Tibial nerve (tissue), 4 donors: Measurements from ENCODE around the gene CUL1. TPM values are rescaled to one million over a fixed set of nuclear protein-coding genes. Genes with fewer than 3 reads are reported as not detected.

Source experiments
- DNase-seq, 2 donors: peaks; one replicate each; pipeline ENCODE4 v3.0.0-alpha.2; 2019; ENCODE audit warnings: low spot score in 2 of 2
- H3K27ac ChIP-seq, 4 donors: fragments of 200-600 bp; sonication (generic) in 3 of 4; one replicate each; pipeline ENCODE4 v1.5.1; 2017 to 2019; ENCODE audit warnings: mild to moderate bottlenecking in 1 of 4
- H3K27me3 ChIP-seq, 2 donors: fragments of 200-600 bp; sonication (generic) in 1 of 2; one replicate each; pipeline versions ENCODE4 v1.5.1 to v1.6.0; 2017 to 2019
- H3K36me3 ChIP-seq, 3 donors: fragments of 200-600 bp; sonication (generic); one replicate each; pipeline ENCODE4 v1.5.1; 2018 to 2019
- H3K4me1 ChIP-seq, 4 donors: fragments of 200-600 bp; sonication (generic) in 3 of 4; one replicate each; pipeline ENCODE4 v1.5.1; 2017 to 2019
- H3K4me3 ChIP-seq, 4 donors: fragments of 200-600 bp; sonication (generic) in 3 of 4; one replicate each; pipeline ENCODE4 v1.5.1; 2017 to 2019; ENCODE audit warnings: mild to moderate bottlenecking in 1 of 4, moderate library complexity in 1 of 4
- H3K9me3 ChIP-seq, 4 donors: fragments of 200-600 bp; sonication (generic) in 3 of 4; one replicate each; pipeline ENCODE4 v1.5.1; 2017 to 2019
- CTCF ChIP-seq, 5 experiments: fragments of 200-600 bp in 3 of 5; fragments of 450-650 bp in 2 of 5; sonication (generic) in 3 of 5; IDR thresholded peaks; one replicate each; pipeline ENCODE4 v1.5.1; 2016 to 2019; ENCODE audit warnings: antibody characterized with exemption in 5 of 5, mild to moderate bottlenecking in 3 of 5, moderate library complexity in 2 of 5
- EP300 ChIP-seq, 2 donors: sonication (generic); formaldehyde crosslinking; IDR thresholded peaks; one replicate each; pipeline ENCODE4 v1.6.1; 2017; ENCODE audit warnings: antibody characterized with exemption in 2 of 2, mild to moderate bottlenecking in 1 of 2
- POLR2A ChIP-seq, 2 donors: fragments of 450-650 bp; IDR thresholded peaks; one replicate each; pipeline ENCODE4 v1.6.1; 2017; ENCODE audit warnings: antibody characterized with exemption in 2 of 2, mild to moderate bottlenecking in 2 of 2, moderate library complexity in 2 of 2
- WGBS, 2 donors: methylation state at CpG; one replicate each; pipeline ENCODE4 v1.1.5; 2018; 5-methylcytosine and 5-hydroxymethylcytosine counted together
- total RNA-seq, 4 donors: library from RNA; depleted of rRNA; stranded (reverse); fragments of >200 nt; gene quantifications; one replicate each; pipeline ENCODE4 v1.1.0, GENCODE V29; 2016

The CUL1 gene
- total RNA-seq, 4 donors from 2014 or later = 37.1 to 45.9 (median 41.8) TPM

GRCh38 chr7:148720472-148720871 is 21.8 kb downstream of the CUL1 start:
- TF ChIP-seq EP300 (IDR thresholded peaks at IDR 0.05) (no peak), POLR2A (IDR thresholded peaks at IDR 0.05) (no peak), CTCF (IDR thresholded peaks at IDR 0.05) (no peak)
- no peak for DNase-seq
- H3K4me1 ChIP-seq = peaks cover 0 to 66% (median 21%) of the 10 kb centered on the region in 4 donors
- no peak overlapping the region for H3K4me3 ChIP-seq
- no peaks in the 10 kb centered on the region for H3K9me3 ChIP-seq
- 78 to 80% methylated on average over 5 of the region's 5 CpGs for WGBS, 2 donors
- H3K27ac ChIP-seq = no peak overlapping the region
- H3K36me3 ChIP-seq = no peaks in the 10 kb centered on the region
- H3K27me3 ChIP-seq = no peaks in the 10 kb centered on the region

- H3K27me3 ChIP-seq = no peaks in the 10 kb centered on the region
- H3K27ac ChIP-seq = no peak overlapping the region
- no peaks in the 10 kb centered on the region for H3K9me3 ChIP-seq
- peaks cover 0 to 73% (median 23%) of the 10 kb centered on the region in 4 donors for H3K4me1 ChIP-seq
- TF ChIP-seq POLR2A (IDR thresholded peaks at IDR 0.05) (no peak), CTCF (IDR thresholded peaks at IDR 0.05) (no peak), EP300 (IDR thresholded peaks at IDR 0.05) (no peak)
- 83 to 88% methylated on average over 3 of the region's 3 CpGs for WGBS, 2 donors
- no peaks in the 10 kb centered on the region for H3K36me3 ChIP-seq
- DNase-seq = no peak
- H3K4me3 ChIP-seq = no peak overlapping the region
Measured at GRCh38 chr7:148721390-148721789, 22.7 kb downstream of the CUL1 start.

GRCh38 chr7:148722340-148723165 is 23.9 kb downstream of the CUL1 start:
- Histone ChIP-seq H3K27ac (no peak overlapping the region), H3K27me3 (no peaks in the 10 kb centered on the region), H3K36me3 (no peaks in the 10 kb centered on the region), H3K4me1 (peaks cover 0 to 80% (median 23%) of the 10 kb centered on the region in 4 donors), H3K4me3 (no peak overlapping the region), H3K9me3 (no peaks in the 10 kb centered on the region)
- WGBS, 2 donors = 77 to 79% methylated on average over 8 of the region's 8 CpGs
- no peak for DNase-seq
- no peak for TF ChIP-seq CTCF (IDR thresholded peaks at IDR 0.05)

- H3K4me3 ChIP-seq = no peak overlapping the region
- WGBS, 2 donors = 88 to 91% methylated on average over 2 of the region's 2 CpGs
- H3K9me3 ChIP-seq = no peaks in the 10 kb centered on the region
- TF ChIP-seq CTCF (IDR thresholded peaks at IDR 0.05) (no peak), EP300 (IDR thresholded peaks at IDR 0.05) (no peak), POLR2A (IDR thresholded peaks at IDR 0.05) (no peak)
- no peak overlapping the region for H3K27ac ChIP-seq
- peaks cover 0 to 79% (median 24%) of the 10 kb centered on the region in 4 donors for H3K4me1 ChIP-seq
- H3K27me3 ChIP-seq = no peaks in the 10 kb centered on the region
- no peak for DNase-seq
- no peaks in the 10 kb centered on the region for H3K36me3 ChIP-seq
Measured at GRCh38 chr7:148723166-148723559, 24.5 kb downstream of the CUL1 start.

GRCh38 chr7:148723846-148724245 is 25.1 kb downstream of the CUL1 start:
- H3K4me3 ChIP-seq = no peak overlapping the region
- H3K27me3 ChIP-seq = no peaks in the 10 kb centered on the region
- DNase-seq = no peak
- no peaks in the 10 kb centered on the region for H3K9me3 ChIP-seq
- TF ChIP-seq POLR2A (IDR thresholded peaks at IDR 0.05) (no peak), EP300 (IDR thresholded peaks at IDR 0.05) (no peak), CTCF (IDR thresholded peaks at IDR 0.05) (no peak)
- H3K4me1 ChIP-seq = peaks cover 0 to 76% (median 25%) of the 10 kb centered on the region in 4 donors
- 76 to 79% methylated on average over 3 of the region's 3 CpGs for WGBS, 2 donors
- no peak overlapping the region for H3K27ac ChIP-seq
- no peaks in the 10 kb centered on the region for H3K36me3 ChIP-seq
